Measurements from ENCODE around the gene THSD4.
"Not testable (repeated sequence)": the region's sequence is repeated elsewhere in the genome, so short reads cannot be mapped to it uniquely, and the experiment has no call there.

The THSD4 gene

GRCh38 chr15:71301958-71302621 lies 186.8 kb downstream of the THSD4 start:
- DNase-seq, result no peak

- no peak for DNase-seq
Observed at GRCh38 chr15:71302861-71303410, 187.7 kb downstream of the THSD4 start.

- no peak for DNase-seq
Observed at GRCh38 chr15:71303977-71304376, 188.7 kb downstream of the THSD4 start.

GRCh38 chr15:71304681-71305080 lies 189.4 kb downstream of the THSD4 start:
- DNase-seq, result no peak

GRCh38 chr15:71306538-71306937 lies 191.3 kb downstream of the THSD4 start:
- DNase-seq, result no peak

- DNase-seq, result no peak
Observed at GRCh38 chr15:71312194-71312708, 197.0 kb downstream of the THSD4 start.

GRCh38 chr15:71312731-71313460 lies 197.6 kb downstream of the THSD4 start:
- DNase-seq, result no peak

- DNase-seq, result no peak
Observed at GRCh38 chr15:71313806-71314205, 198.5 kb downstream of the THSD4 start.

- no peak for DNase-seq
Observed at GRCh38 chr15:71314956-71315537, 199.8 kb downstream of the THSD4 start.

GRCh38 chr15:71316911-71317310 lies 201.6 kb downstream of the THSD4 start:
- no peak for DNase-seq

GRCh38 chr15:71319424-71319823 lies 204.2 kb downstream of the THSD4 start:
- DNase-seq, result not testable (repeated sequence)

- DNase-seq, result no peak
Observed at GRCh38 chr15:71319935-71320334, 204.7 kb downstream of the THSD4 start.

- DNase-seq, result no peak
Observed at GRCh38 chr15:71323082-71323481, 207.8 kb downstream of the THSD4 start.

GRCh38 chr15:71323584-71323983 lies 208.3 kb downstream of the THSD4 start:
- DNase-seq, result no peak

- DNase-seq, result no peak
Observed at GRCh38 chr15:71325481-71325880, 210.2 kb downstream of the THSD4 start.

GRCh38 chr15:71328453-71328852 lies 213.2 kb downstream of the THSD4 start:
- no peak for DNase-seq

GRCh38 chr15:71329041-71329440 lies 213.8 kb downstream of the THSD4 start:
- no peak for DNase-seq

- DNase-seq, result no peak
Observed at GRCh38 chr15:71329497-71330260, 214.4 kb downstream of the THSD4 start.

GRCh38 chr15:71330638-71331162 lies 215.4 kb downstream of the THSD4 start:
- DNase-seq, result no peak

- DNase-seq, result no peak
Observed at GRCh38 chr15:71331173-71331572, 215.9 kb downstream of the THSD4 start.

GRCh38 chr15:71332431-71333004 lies 217.2 kb downstream of the THSD4 start:
- DNase-seq, result no peak

GRCh38 chr15:71333136-71333700 lies 217.9 kb downstream of the THSD4 start:
- no peak for DNase-seq
